AG04450 (cell line): ENCODE data around the gene RAP1GAP. TPM values are rescaled to one million over a fixed set of nuclear protein-coding genes. Genes with fewer than 3 reads are reported as not detected.

ENCODE experiments used
- CTCF ChIA-PET: fragments of 300-600, 350-600 bp; formaldehyde crosslinking; extraction: SDS; loops from one replicate; lab custom pipeline; 2022; ENCODE audit warnings: antibody characterized with exemption, inconsistent platforms; lab: Charles Lee
- POLR2A ChIA-PET: fragments of 350-600 bp; formaldehyde crosslinking; extraction: SDS; loops from one replicate; lab custom pipeline; 2021; ENCODE audit warnings: antibody characterized with exemption, inconsistent platforms; lab: Yijun Ruan, JAX
- DNase-seq: peaks from one replicate; pipeline ENCODE4 v3.0.0-alpha.2; 2011; ENCODE audit warnings: low read depth, low spot score
- H3K27ac ChIP-seq: one replicate; pipeline ENCODE4 v1.5.1; 2012; ENCODE audit warnings: low read depth, low read length, control low read depth
- H3K27me3 ChIP-seq: one replicate; pipeline ENCODE4 v1.6.0; 2012; ENCODE audit warnings: low read length; ENCODE audit not compliant: control insufficient read depth, insufficient read depth
- H3K4me3 ChIP-seq: 2 replicates; pipeline ENCODE4 v1.5.1; 2011; ENCODE audit warnings: mild to moderate bottlenecking, low read depth, low read length, control low read depth
- H3K9me3 ChIP-seq: 2 replicates; pipeline ENCODE4 v1.5.1; 2012; ENCODE audit warnings: low read length; ENCODE audit not compliant: control insufficient read depth, insufficient read depth
- polyA plus RNA-seq: library from polyadenylated mRNA; depleted of rRNA; stranded (reverse); fragments of >200 nt; gene quantifications from 2 replicates; pipeline ENCODE4 v1.2.3, GENCODE V29; 2011
- TF ChIP-seq, protein P1 (sequence below): IDR thresholded peaks from 2 replicates; pipeline ENCODE4 v1.5.1; 2011; ENCODE audit warnings: low read depth, low read length, control low read depth, inconsistent platforms

RAP1GAP gene
- polyA plus RNA-seq, 1 experiment, result 0.14 TPM

GRCh38 chr1:21641537-21641936 lies 27.6 kb downstream of the RAP1GAP start:
- no peak for DNase-seq
- H3K4me3 ChIP-seq, result no peak overlapping the region
- POLR2A ChIA-PET, result no interaction called here
- H3K9me3 ChIP-seq, result no peaks in the 10 kb centered on the region
- TF ChIP-seq, protein P1, sequence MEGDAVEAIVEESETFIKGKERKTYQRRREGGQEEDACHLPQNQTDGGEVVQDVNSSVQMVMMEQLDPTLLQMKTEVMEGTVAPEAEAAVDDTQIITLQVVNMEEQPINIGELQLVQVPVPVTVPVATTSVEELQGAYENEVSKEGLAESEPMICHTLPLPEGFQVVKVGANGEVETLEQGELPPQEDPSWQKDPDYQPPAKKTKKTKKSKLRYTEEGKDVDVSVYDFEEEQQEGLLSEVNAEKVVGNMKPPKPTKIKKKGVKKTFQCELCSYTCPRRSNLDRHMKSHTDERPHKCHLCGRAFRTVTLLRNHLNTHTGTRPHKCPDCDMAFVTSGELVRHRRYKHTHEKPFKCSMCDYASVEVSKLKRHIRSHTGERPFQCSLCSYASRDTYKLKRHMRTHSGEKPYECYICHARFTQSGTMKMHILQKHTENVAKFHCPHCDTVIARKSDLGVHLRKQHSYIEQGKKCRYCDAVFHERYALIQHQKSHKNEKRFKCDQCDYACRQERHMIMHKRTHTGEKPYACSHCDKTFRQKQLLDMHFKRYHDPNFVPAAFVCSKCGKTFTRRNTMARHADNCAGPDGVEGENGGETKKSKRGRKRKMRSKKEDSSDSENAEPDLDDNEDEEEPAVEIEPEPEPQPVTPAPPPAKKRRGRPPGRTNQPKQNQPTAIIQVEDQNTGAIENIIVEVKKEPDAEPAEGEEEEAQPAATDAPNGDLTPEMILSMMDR, result no peak
- CTCF ChIA-PET, result no interaction called here
- H3K27me3 ChIP-seq, result peaks cover 13% of the 10 kb centered on the region
- H3K27ac ChIP-seq, result no peak overlapping the region

- H3K27ac ChIP-seq, result no peak overlapping the region
- TF ChIP-seq, protein P1, result no peak
- POLR2A ChIA-PET, result no interaction called here
- H3K27me3 ChIP-seq, result peaks cover 15% of the 10 kb centered on the region
- no peak for DNase-seq
- CTCF ChIA-PET, result interaction anchor here (0.6 kb wide), 1 partner anchor 380 kb away, joined by 3 read pairs; no protein-coding TSS in a partner anchor
- H3K4me3 ChIP-seq, result no peak overlapping the region
- H3K9me3 ChIP-seq, result no peaks in the 10 kb centered on the region
Observed at GRCh38 chr1:21641076-21641475, 28.1 kb downstream of the RAP1GAP start.

DNA sequence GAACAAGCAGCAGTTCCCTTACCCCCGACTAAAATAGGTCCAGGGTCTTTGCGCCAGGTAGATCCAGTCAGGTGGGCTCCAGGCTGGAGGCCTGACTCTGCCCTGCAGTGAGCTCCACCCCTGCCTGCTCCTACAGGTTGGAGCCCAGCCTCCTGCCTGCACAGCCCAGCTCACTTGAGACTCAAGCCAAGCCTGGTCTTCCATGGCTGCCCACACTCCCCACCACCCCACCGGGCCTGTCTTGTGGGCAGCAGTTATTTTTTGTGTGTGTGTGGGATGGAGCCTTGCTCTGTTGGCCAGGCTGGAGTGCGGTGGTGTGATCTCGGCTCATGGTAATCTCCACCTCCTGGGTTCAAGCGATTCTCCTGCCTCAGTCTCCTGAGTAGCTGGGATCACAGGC lies 28.5 kb downstream of the RAP1GAP start:
- no peak for DNase-seq
- Histone ChIP-seq H3K4me3 (no peak overlapping the region), H3K27ac (no peak overlapping the region), H3K9me3 (no peaks in the 10 kb centered on the region), H3K27me3 (peaks cover 17% of the 10 kb centered on the region)
- TF ChIP-seq, protein P1, result no peak
- ChIA-PET CTCF (interaction anchor here (0.6 kb wide), 1 partner anchor 380 kb away, joined by 3 read pairs; no protein-coding TSS in a partner anchor), POLR2A (no interaction called here)

GRCh38 chr1:21639594-21640041 lies 29.5 kb downstream of the RAP1GAP start:
- ChIA-PET CTCF (no interaction called here), POLR2A (no interaction called here)
- H3K4me3 ChIP-seq, result no peak overlapping the region
- DNase-seq, result no peak
- peaks cover 25% of the 10 kb centered on the region for H3K27me3 ChIP-seq
- no peak overlapping the region for H3K27ac ChIP-seq
- TF ChIP-seq, protein P1, result no peak
- no peaks in the 10 kb centered on the region for H3K9me3 ChIP-seq

- POLR2A ChIA-PET, result interaction anchor here (0.7 kb wide), 1 partner anchor 320 kb away, joined by 5 read pairs; no protein-coding TSS in a partner anchor
- TF ChIP-seq, protein P1, result no peak
- Histone ChIP-seq H3K27me3 (peaks cover 27% of the 10 kb centered on the region), H3K27ac (peak overlapping the region; percentile 31), H3K4me3 (no peak overlapping the region), H3K9me3 (no peaks in the 10 kb centered on the region)
- CTCF ChIA-PET, result no interaction called here
- DNase-seq, result no peak
Observed at GRCh38 chr1:21638531-21639341, 30.4 kb downstream of the RAP1GAP start.
